IPS-NIHi11 (cell line): Measurements from ENCODE around the gene LYPLA2.

Experiments
- DNase-seq: peaks from one replicate; pipeline ENCODE4 v3.0.0; 2012; ENCODE audit warnings: mixed read lengths, low spot score

Gene LYPLA2

DNA sequence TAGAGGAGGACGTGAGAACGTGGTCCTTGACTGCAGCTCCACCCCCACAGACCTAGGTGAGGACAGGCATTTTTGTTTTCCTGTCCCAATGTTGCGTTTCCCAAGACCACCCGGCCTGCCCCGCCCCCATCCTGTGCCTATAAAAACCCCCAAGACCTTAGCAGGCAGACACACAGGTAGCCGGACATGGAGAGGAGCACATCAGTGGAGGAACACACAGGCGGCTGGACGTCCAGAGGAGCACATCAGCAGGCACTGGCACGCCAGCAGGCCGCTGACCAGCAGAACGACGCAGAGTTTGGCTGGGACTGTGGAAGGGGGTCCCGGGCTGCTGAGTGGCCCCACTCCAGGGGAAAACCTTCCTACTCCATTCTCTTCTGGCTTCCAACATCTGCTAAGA, 47.0 kb downstream of the LYPLA2 start:
- DNase-seq, result no peak

DNA sequence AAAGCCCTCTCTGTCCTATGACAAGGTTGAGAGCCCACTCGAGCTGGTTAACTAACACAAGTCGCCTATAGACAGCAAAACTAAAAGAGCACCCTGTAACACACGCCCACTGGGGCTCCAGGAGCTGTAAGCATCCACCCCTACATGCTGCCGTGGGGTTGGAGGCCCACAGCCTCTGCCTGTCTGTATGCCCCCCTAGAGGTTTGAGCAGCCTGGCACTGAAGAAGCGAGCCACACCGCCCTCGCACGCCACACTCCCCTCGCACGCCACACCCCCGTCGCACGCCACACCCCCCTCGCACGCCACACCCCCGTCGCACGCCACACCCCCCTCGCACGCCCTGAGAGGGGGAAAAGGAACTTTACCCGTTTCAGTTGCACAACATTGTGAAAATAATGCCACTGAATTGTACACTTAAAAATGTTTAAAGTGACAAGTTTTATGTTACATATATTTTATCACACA, 47.5 kb downstream of the LYPLA2 start:
- DNase-seq, result peak; percentile 86

GRCh38 chr1:23843644-23844043, 52.7 kb downstream of the LYPLA2 start:
- DNase-seq, result no peak
